HG03045 (cell line): ENCODE measurements around the gene TAB2.
"Not testable (repeated sequence)": the region's sequence is repeated elsewhere in the genome, so short reads cannot be mapped to it uniquely, and the experiment has no call there.

Experiments used
- ATAC-seq: cut with Tn5 transposase; IDR thresholded peaks from one replicate; pipeline ENCODE4 v1.9.1; 2021; ENCODE audit warnings: mild to moderate bottlenecking, moderate library complexity; ENCODE audit not compliant: unreplicated experiment

TAB2 gene

GRCh38 chr6:149438855-149439254, 121.3 kb downstream of the TAB2 start:
- no peak for ATAC-seq

- no peak for ATAC-seq
These were observed 122.1 kb downstream of the TAB2 start for GRCh38 chr6:149439626-149440025.

- no peak for ATAC-seq
These were observed 123.5 kb downstream of the TAB2 start for GRCh38 chr6:149440735-149441671.

GRCh38 chr6:149441740-149442139, 124.2 kb downstream of the TAB2 start:
- no peak for ATAC-seq

- ATAC-seq: no peak
These were observed 126.1 kb downstream of the TAB2 start for GRCh38 chr6:149443411-149444181.

- not testable (repeated sequence) for ATAC-seq
These were observed 127.0 kb downstream of the TAB2 start for GRCh38 chr6:149444360-149445094.

- ATAC-seq: no peak
These were observed 127.6 kb downstream of the TAB2 start for GRCh38 chr6:149445095-149445466.

- no peak for ATAC-seq
These were observed 128.1 kb downstream of the TAB2 start for GRCh38 chr6:149445573-149445972.

- ATAC-seq: no peak
These were observed 129.4 kb downstream of the TAB2 start for GRCh38 chr6:149446791-149447376.

GRCh38 chr6:149448821-149449453, 131.4 kb downstream of the TAB2 start:
- no peak for ATAC-seq

- ATAC-seq: no peak
These were observed 132.5 kb downstream of the TAB2 start for GRCh38 chr6:149449831-149450678.

GRCh38 chr6:149450679-149451375, 133.3 kb downstream of the TAB2 start:
- no peak for ATAC-seq

- ATAC-seq: no peak
These were observed 134.0 kb downstream of the TAB2 start for GRCh38 chr6:149451376-149452036.

- ATAC-seq: no peak
These were observed 134.8 kb downstream of the TAB2 start for GRCh38 chr6:149452037-149452939.

GRCh38 chr6:149453597-149454345, 136.3 kb downstream of the TAB2 start:
- ATAC-seq: no peak

- ATAC-seq: no peak
These were observed 136.9 kb downstream of the TAB2 start for GRCh38 chr6:149454346-149454848.
